B cell (primary cell): ENCODE data around the gene KRTAP10-2. TPM values are rescaled to one million over a fixed set of nuclear protein-coding genes. Genes with fewer than 3 reads are reported as not detected.

ENCODE experiments used
- ATAC-seq: fragments of 200-7000 bp; cut with Tn5 transposase; one replicate; pipeline ENCODE4 v1.10.0; 2021; ENCODE audit warnings: low read depth, mild to moderate bottlenecking, moderate number of reproducible peaks, moderate library complexity
- CTCF ChIA-PET: fragments of 350-600 bp; sonication (Branson Sonifier 250); formaldehyde crosslinking; loops from one replicate; lab custom pipeline; 2021; ENCODE audit warnings: antibody characterized with exemption, inconsistent platforms; lab: Charles Lee
- POLR2A ChIA-PET: fragments of 350-600 bp; sonication (Branson Sonifier 250); formaldehyde crosslinking; loops from one replicate; lab custom pipeline; 2021; ENCODE audit warnings: antibody characterized with exemption; lab: Charles Lee
- DNase-seq: peaks from one replicate; pipeline ENCODE4 v3.0.0; 2013
- H2AFZ ChIP-seq: 2 replicates; pipeline ENCODE4 v1.6.1; 2012; ENCODE audit warnings: mild to moderate bottlenecking, low read depth, low read length; ENCODE audit not compliant: insufficient read depth, poor library complexity, severe bottlenecking
- H3K27ac ChIP-seq, 2 donors: 1 replicate in 1 of 2; 2 replicates in 1 of 2; pipeline ENCODE4 v1.5.1; 2012 to 2013; ENCODE audit warnings: low read length in 2 of 2, mild to moderate bottlenecking in 2 of 2, moderate library complexity in 1 of 2
- H3K27me3 ChIP-seq, 4 experiments: fragments of 200-600 bp in 1 of 4; sonication (generic) in 1 of 4; replicated peaks in 1 of 4; 1 replicate in 2 of 4; 2 replicates in 2 of 4; pipeline versions ENCODE4 v1.6.1 to v1.7.0; 2013 to 2016; ENCODE audit warnings: low read length in 3 of 4, mild to moderate bottlenecking in 2 of 4, mixed read lengths in 1 of 4, moderate library complexity in 1 of 4; ENCODE audit not compliant: insufficient read depth in 4 of 4, control insufficient read depth in 3 of 4; ENCODE audit errors: control extremely low read depth in 1 of 4
- H3K36me3 ChIP-seq, 2 experiments: replicated peaks in 1 of 2; 1 replicate in 1 of 2; 2 replicates in 1 of 2; pipeline versions ENCODE4 v1.6.1 to v1.7.1; 2013; ENCODE audit warnings: low read length in 1 of 2; ENCODE audit not compliant: insufficient read depth in 2 of 2, control insufficient read depth in 1 of 2; ENCODE audit errors: control extremely low read depth in 1 of 2, extremely low read depth in 1 of 2
- H3K4me1 ChIP-seq, 2 donors: fragments of 200-600 bp in 1 of 2; sonication (generic) in 1 of 2; 1 replicate in 1 of 2; 2 replicates in 1 of 2; pipeline versions ENCODE4 v1.5.1 to v1.6.1; 2013 to 2017; ENCODE audit warnings: low read length in 2 of 2; ENCODE audit not compliant: control insufficient read depth in 2 of 2, insufficient read depth in 2 of 2
- H3K4me2 ChIP-seq: replicated peaks from 2 replicates; pipeline ENCODE3; 2012; ENCODE audit warnings: mild to moderate bottlenecking, low read depth, low read length; ENCODE audit not compliant: poor library complexity, severe bottlenecking
- H3K4me3 ChIP-seq, 5 experiments: fragments of 200-600 bp in 1 of 5; sonication (generic) in 1 of 5; 1 replicate in 3 of 5; 2 replicates in 2 of 5; pipeline versions ENCODE4 v1.5.1 to v1.7.0; 2011 to 2016; ENCODE audit warnings: low read length in 4 of 5, mild to moderate bottlenecking in 4 of 5, low read depth in 2 of 5, control low read depth in 1 of 5, moderate library complexity in 1 of 5; ENCODE audit not compliant: insufficient read depth in 1 of 5; ENCODE audit errors: control extremely low read depth in 1 of 5, extremely low read depth in 1 of 5
- H3K79me2 ChIP-seq: fragments of 200-600 bp; sonication (generic); one replicate; pipeline ENCODE4 v1.6.0; 2016; ENCODE audit warnings: low read length; ENCODE audit not compliant: control insufficient read depth, insufficient read depth
- H3K9ac ChIP-seq: fragments of 200-600 bp; sonication (generic); 2 replicates; pipeline ENCODE4 v1.6.1; 2017; ENCODE audit warnings: mild to moderate bottlenecking, low read length, moderate library complexity
- H3K9me3 ChIP-seq, 3 donors: one replicate each; pipeline versions ENCODE4 v1.6.1 to v1.7.1; 2013; ENCODE audit warnings: low read length in 2 of 3; ENCODE audit not compliant: control insufficient read depth in 2 of 3, insufficient read depth in 1 of 3; ENCODE audit errors: control extremely low read depth in 1 of 3
- H4K20me1 ChIP-seq: 2 replicates; pipeline ENCODE4 v1.6.0; 2012; ENCODE audit warnings: mild to moderate bottlenecking, low read length; ENCODE audit not compliant: insufficient read depth, control insufficient read depth, poor library complexity, severe bottlenecking
- H3K27ac Mint-ChIP-seq: one replicate; pipeline ENCODE4 v1.8.0; 2021; ENCODE audit warnings: mixed read lengths
- H3K27me3 Mint-ChIP-seq: one replicate; pipeline ENCODE4 v1.8.0; 2021; ENCODE audit warnings: mixed read lengths
- H3K4me1 Mint-ChIP-seq: one replicate; pipeline ENCODE4 v1.8.0; 2021; ENCODE audit warnings: mixed read lengths
- H3K4me3 Mint-ChIP-seq: one replicate; pipeline ENCODE4 v1.8.0; 2021; ENCODE audit warnings: mixed read lengths
- H3K9me3 Mint-ChIP-seq: one replicate; pipeline ENCODE4 v1.8.0; 2022; ENCODE audit warnings: mixed read lengths; ENCODE audit not compliant: insufficient read depth
- EZH2 ChIP-seq: IDR thresholded peaks from 2 replicates; pipeline ENCODE4 v1.6.1; 2012; ENCODE audit warnings: borderline replicate concordance, low read depth, mild to moderate bottlenecking, moderate library complexity, low read length; ENCODE audit not compliant: insufficient read depth, poor library complexity, severe bottlenecking
- whole genome bisulfite sequencing: methylation state at CpG from one replicate; pipeline ENCODE4 v1.1.5; 2013; ENCODE audit warnings: missing lambda C conversion rate; ENCODE audit not compliant: insufficient coverage; 5-methylcytosine and 5-hydroxymethylcytosine counted together
- intact Hi-C: fragments of 100-400 bp; cut with micrococcal nuclease; formaldehyde crosslinking; loops from one replicate; pipeline ENCODE4 v1.10.0; 2022
- polyA plus RNA-seq: library from polyadenylated mRNA; depleted of rRNA; stranded (reverse); fragments of >200 nt; gene quantifications from 2 replicates; pipeline ENCODE4 v1.2.3, GENCODE V29; 2012
- total RNA-seq, 2 donors: library from RNA; stranded (reverse); fragments of 120-200 nt in 1 of 2; gene quantifications; 1 replicate in 1 of 2; 2 replicates in 1 of 2; pipeline versions ENCODE4 v1.2.3 to v1.2.4, GENCODE V29; 2013 to 2022
- TF ChIP-seq, protein P1 (sequence below): fragments of 200-600 bp; IDR thresholded peaks from one replicate; pipeline ENCODE4 v1.8.0; 2022; ENCODE audit warnings: antibody characterized with exemption, mild to moderate bottlenecking

KRTAP10-2 gene
- total and polyA plus RNA-seq, 2 donors (not counting 1 experiment from before 2014, with no cell fraction given), result not detected

DNA sequence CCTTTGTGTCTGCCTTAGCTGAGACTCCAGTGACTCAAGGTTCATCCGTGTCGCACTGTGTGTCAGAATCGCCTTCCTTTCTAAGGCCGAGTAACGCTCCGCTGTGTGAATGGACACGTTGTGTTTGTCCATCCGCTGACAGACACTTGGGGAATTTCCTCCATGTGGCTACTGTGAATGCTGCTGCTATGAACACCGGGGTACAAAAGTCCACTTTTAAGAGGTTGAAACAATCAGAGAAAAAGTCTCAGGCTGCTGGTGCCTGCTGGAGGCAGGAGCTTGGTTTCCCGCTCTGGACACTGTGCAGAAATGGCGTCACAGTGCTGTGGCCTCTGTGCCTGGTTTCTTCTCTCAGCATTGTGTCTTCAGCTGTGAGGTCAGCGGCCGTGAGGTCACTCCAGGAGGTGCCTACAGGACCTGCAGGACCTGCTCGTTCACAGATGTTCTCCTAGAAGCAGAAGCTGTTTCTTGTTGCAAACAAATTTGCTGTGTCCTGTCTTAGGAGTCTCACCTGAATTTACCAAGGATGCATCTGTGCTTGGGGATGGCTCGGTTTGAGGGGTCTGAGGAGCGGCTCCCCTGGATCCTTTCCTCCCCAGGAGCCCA is 45.5 kb downstream of the KRTAP10-2 start:
- no peak overlapping the region for H2AFZ ChIP-seq
- ATAC-seq (no peak), DNase-seq (no peak)
- no peak overlapping the region for H3K4me3 ChIP-seq
- no peaks in the 10 kb centered on the region for H3K79me2 ChIP-seq
- POLR2A ChIA-PET, result no interaction called here
- H4K20me1 ChIP-seq, result no peaks in the 10 kb centered on the region
- H3K9ac ChIP-seq, result no peak overlapping the region
- H3K27me3 ChIP-seq, result peaks cover 0 to 9% (median 4%) of the 10 kb centered on the region in 4 experiments
- no peak overlapping the region for H3K27ac ChIP-seq
- H3K36me3 ChIP-seq, result no peaks in the 10 kb centered on the region
- Mint-ChIP-seq H3K27me3 (peaks cover 10% of the 10 kb centered on the region), H3K9me3 (no peaks in the 10 kb centered on the region), H3K4me1 (peaks cover 7% of the 10 kb centered on the region), H3K4me3 (no peak overlapping the region), H3K27ac (no peak overlapping the region)
- 90% methylated on average over 16 of the region's 16 CpGs for WGBS
- peaks cover 12 to 20% of the 10 kb centered on the region in 2 donors for H3K4me1 ChIP-seq
- intact Hi-C loops, result no loop called here
- no peak overlapping the region for H3K4me2 ChIP-seq
- CTCF ChIA-PET, result interaction anchor here (1.2 kb wide), 1 partner anchor 288 kb away, joined by 4 read pairs; no protein-coding TSS in a partner anchor
- H3K9me3 ChIP-seq, result peaks cover 0 to 3% (median 0%) of the 10 kb centered on the region in 3 donors
- TF ChIP-seq, protein P1, sequence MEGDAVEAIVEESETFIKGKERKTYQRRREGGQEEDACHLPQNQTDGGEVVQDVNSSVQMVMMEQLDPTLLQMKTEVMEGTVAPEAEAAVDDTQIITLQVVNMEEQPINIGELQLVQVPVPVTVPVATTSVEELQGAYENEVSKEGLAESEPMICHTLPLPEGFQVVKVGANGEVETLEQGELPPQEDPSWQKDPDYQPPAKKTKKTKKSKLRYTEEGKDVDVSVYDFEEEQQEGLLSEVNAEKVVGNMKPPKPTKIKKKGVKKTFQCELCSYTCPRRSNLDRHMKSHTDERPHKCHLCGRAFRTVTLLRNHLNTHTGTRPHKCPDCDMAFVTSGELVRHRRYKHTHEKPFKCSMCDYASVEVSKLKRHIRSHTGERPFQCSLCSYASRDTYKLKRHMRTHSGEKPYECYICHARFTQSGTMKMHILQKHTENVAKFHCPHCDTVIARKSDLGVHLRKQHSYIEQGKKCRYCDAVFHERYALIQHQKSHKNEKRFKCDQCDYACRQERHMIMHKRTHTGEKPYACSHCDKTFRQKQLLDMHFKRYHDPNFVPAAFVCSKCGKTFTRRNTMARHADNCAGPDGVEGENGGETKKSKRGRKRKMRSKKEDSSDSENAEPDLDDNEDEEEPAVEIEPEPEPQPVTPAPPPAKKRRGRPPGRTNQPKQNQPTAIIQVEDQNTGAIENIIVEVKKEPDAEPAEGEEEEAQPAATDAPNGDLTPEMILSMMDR, result no peak
- TF ChIP-seq EZH2, result no peak

DNA sequence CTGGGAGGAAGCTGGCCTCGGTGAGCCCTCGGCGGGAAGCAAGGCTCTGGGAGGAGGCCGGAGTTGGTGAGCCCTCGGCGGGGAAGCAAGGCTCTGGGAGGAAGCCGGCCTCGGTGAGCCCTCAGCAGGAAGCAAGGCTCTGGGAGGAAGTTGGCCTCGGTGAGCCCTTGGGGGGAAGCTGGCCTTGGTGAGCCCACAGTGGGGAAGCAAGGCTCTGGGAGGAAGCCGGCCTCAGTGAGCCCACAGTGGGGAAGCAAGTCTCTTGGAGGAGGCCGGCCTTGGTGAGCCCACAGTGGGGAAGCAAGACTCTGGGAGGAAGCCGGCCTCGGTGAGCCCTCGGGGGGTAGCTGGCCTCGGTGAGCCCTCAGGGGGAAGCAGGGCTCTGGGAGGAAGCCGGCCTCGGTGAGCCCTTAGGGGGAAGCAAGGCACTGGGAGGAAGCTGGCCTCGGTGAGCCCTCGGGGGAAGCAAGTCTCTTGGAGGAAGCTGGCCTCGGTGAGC is 47.4 kb downstream of the KRTAP10-2 start:
- Histone ChIP-seq H3K9ac (no peak overlapping the region), H4K20me1 (no peaks in the 10 kb centered on the region), H3K4me3 (no peak overlapping the region), H3K36me3 (no peaks in the 10 kb centered on the region), H3K4me2 (no peak overlapping the region), H3K9me3 (no peaks in the 10 kb centered on the region), H3K27ac (peak overlapping the region in 1 of 2 donors; percentile 46), H2AFZ (peak overlapping the region; percentile 65), H3K4me1 (peaks cover 6 to 12% of the 10 kb centered on the region in 2 donors), H3K27me3 (peaks cover 0 to 6% (median 0%) of the 10 kb centered on the region in 4 experiments), H3K79me2 (no peaks in the 10 kb centered on the region)
- POLR2A ChIA-PET, result interaction anchor here (0.9 kb wide), 1 partner anchor 666 kb away, joined by 3 read pairs; no protein-coding TSS in a partner anchor
- H3K4me1 Mint-ChIP-seq, result peaks cover 3% of the 10 kb centered on the region
- intact Hi-C loops, result no loop called here
- CTCF ChIA-PET, result no interaction called here
- no peak overlapping the region for H3K4me3 Mint-ChIP-seq
- peaks cover 6% of the 10 kb centered on the region for H3K27me3 Mint-ChIP-seq
- H3K27ac Mint-ChIP-seq, result no peak overlapping the region
- H3K9me3 Mint-ChIP-seq, result no peaks in the 10 kb centered on the region
- 14% methylated on average over 20 of the region's 20 CpGs for WGBS
- TF ChIP-seq, protein P1, result no peak
- no peak for TF ChIP-seq EZH2
- DNase-seq (peak; percentile 29), ATAC-seq (no peak)
